ENCODE measurements around the gene FSTL3.

Gene FSTL3

DNA sequence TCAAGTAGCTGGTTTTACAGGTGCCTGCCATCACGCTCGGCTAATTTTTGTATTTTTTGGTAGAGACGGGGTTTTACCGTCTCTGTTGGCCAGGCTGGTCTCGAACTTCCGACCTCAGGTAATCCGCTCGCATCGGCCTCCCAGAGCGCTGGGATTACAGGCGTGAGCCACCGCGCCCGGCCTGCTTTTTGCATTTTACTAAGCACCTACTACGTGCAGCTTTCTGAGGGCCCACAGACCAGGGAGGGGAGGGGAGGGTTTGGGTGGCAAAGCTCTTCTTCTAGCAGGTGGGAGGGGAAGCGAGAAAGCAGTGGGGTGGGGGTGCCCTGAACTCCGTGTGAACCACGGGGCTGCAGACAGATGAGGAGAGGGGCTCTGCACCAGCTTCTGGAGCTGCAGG, 47.5 kb downstream of the FSTL3 start:
- H3K9ac ChIP-seq (ENCODE audit: low read length) = no peak overlapping the region
- H3K4me3 ChIP-seq (ENCODE audit: low read length) = no peak overlapping the region
- no peak overlapping the region for H2AFZ ChIP-seq (ENCODE audit: low read length)

GRCh38 chr19:725461-726089, 49.4 kb downstream of the FSTL3 start:
- H3K4me2 ChIP-seq (ENCODE audit: low read depth, low read length) = no peak overlapping the region
- peaks cover 88% of the 10 kb centered on the region for H3K27me3 ChIP-seq (replicated peaks; ENCODE audit: insufficient read depth, low read length)
- H3K4me3 ChIP-seq (ENCODE audit: low read length) = no peak overlapping the region
- no peaks in the 10 kb centered on the region for H3K9me2 ChIP-seq (replicated peaks; ENCODE audit: insufficient read depth, low read length)
- H3F3A ChIP-seq (ENCODE audit: insufficient read depth, low read length) = no peaks in the 10 kb centered on the region
- H3K9me3 ChIP-seq (replicated peaks; ENCODE audit: insufficient read depth, low read length) = no peaks in the 10 kb centered on the region
- TF ChIP-seq EZH2phosphoT487 (IDR thresholded peaks at IDR 0.05; ENCODE audit: low read length) = no peak
- TF ChIP-seq, protein P1, sequence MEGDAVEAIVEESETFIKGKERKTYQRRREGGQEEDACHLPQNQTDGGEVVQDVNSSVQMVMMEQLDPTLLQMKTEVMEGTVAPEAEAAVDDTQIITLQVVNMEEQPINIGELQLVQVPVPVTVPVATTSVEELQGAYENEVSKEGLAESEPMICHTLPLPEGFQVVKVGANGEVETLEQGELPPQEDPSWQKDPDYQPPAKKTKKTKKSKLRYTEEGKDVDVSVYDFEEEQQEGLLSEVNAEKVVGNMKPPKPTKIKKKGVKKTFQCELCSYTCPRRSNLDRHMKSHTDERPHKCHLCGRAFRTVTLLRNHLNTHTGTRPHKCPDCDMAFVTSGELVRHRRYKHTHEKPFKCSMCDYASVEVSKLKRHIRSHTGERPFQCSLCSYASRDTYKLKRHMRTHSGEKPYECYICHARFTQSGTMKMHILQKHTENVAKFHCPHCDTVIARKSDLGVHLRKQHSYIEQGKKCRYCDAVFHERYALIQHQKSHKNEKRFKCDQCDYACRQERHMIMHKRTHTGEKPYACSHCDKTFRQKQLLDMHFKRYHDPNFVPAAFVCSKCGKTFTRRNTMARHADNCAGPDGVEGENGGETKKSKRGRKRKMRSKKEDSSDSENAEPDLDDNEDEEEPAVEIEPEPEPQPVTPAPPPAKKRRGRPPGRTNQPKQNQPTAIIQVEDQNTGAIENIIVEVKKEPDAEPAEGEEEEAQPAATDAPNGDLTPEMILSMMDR (IDR thresholded peaks at IDR 0.05; ENCODE audit: low read length) = no peak
- TF ChIP-seq EZH2 (optimal IDR thresholded peaks at IDR 0.05; ENCODE audit: low read depth, low read length) = no peak
- no peaks in the 10 kb centered on the region for H4K20me1 ChIP-seq (ENCODE audit: insufficient read depth, low read length)
- no peaks in the 10 kb centered on the region for H3K4me1 ChIP-seq (ENCODE audit: low read length)
- no peaks in the 10 kb centered on the region for H3K36me3 ChIP-seq (replicated peaks; ENCODE audit: insufficient read depth, low read length)
- no peak overlapping the region for H3K27ac ChIP-seq (ENCODE audit: low read length)
- no peak overlapping the region for H2AFZ ChIP-seq (ENCODE audit: low read length)
- DNase-seq = no peak
- no peak overlapping the region for H3K9ac ChIP-seq (ENCODE audit: low read length)
- H3K79me2 ChIP-seq (ENCODE audit: low read length) = no peaks in the 10 kb centered on the region

More for the DNA sequence above, 47.5 kb downstream of the FSTL3 start:
- no peaks in the 10 kb centered on the region for H3K79me2 ChIP-seq (ENCODE audit: low read length)
- H3K27ac ChIP-seq (ENCODE audit: low read length) = no peak overlapping the region
- no peaks in the 10 kb centered on the region for H3F3A ChIP-seq (ENCODE audit: insufficient read depth, low read length)
- H3K27me3 ChIP-seq (replicated peaks; ENCODE audit: insufficient read depth, low read length) = peaks cover 90% of the 10 kb centered on the region
- TF ChIP-seq, protein P1 (IDR thresholded peaks at IDR 0.05; ENCODE audit: low read length) = no peak
- H3K9me2 ChIP-seq (replicated peaks; ENCODE audit: insufficient read depth, low read length) = no peaks in the 10 kb centered on the region
- no peaks in the 10 kb centered on the region for H3K4me1 ChIP-seq (ENCODE audit: low read length)
- no peaks in the 10 kb centered on the region for H3K9me3 ChIP-seq (replicated peaks; ENCODE audit: insufficient read depth, low read length)
- H4K20me1 ChIP-seq (ENCODE audit: insufficient read depth, low read length) = no peaks in the 10 kb centered on the region
- no peak overlapping the region for H3K4me2 ChIP-seq (ENCODE audit: low read depth, low read length)
- DNase-seq = no peak
- H3K36me3 ChIP-seq (replicated peaks; ENCODE audit: insufficient read depth, low read length) = no peaks in the 10 kb centered on the region

GRCh38 chr19:726993-727956, 51.1 kb downstream of the FSTL3 start:
- Histone ChIP-seq H2AFZ (ENCODE audit: low read length) (no peak overlapping the region), H3K4me2 (ENCODE audit: low read depth, low read length) (no peak overlapping the region), H3K27ac (ENCODE audit: low read length) (no peak overlapping the region), H3K9me3 (replicated peaks; ENCODE audit: insufficient read depth, low read length) (no peaks in the 10 kb centered on the region), H3K9me2 (replicated peaks; ENCODE audit: insufficient read depth, low read length) (no peaks in the 10 kb centered on the region), H3K4me1 (ENCODE audit: low read length) (no peaks in the 10 kb centered on the region), H3F3A (ENCODE audit: insufficient read depth, low read length) (no peaks in the 10 kb centered on the region), H3K4me3 (ENCODE audit: low read length) (no peak overlapping the region), H4K20me1 (ENCODE audit: insufficient read depth, low read length) (no peaks in the 10 kb centered on the region), H3K36me3 (replicated peaks; ENCODE audit: insufficient read depth, low read length) (no peaks in the 10 kb centered on the region), H3K9ac (ENCODE audit: low read length) (no peak overlapping the region), H3K27me3 (replicated peaks; ENCODE audit: insufficient read depth, low read length) (peaks cover 89% of the 10 kb centered on the region), H3K79me2 (ENCODE audit: low read length) (no peaks in the 10 kb centered on the region)
- no peak for TF ChIP-seq EZH2phosphoT487 (IDR thresholded peaks at IDR 0.05; ENCODE audit: low read length)
- no peak for TF ChIP-seq EZH2 (optimal IDR thresholded peaks at IDR 0.05; ENCODE audit: low read depth, low read length)
- TF ChIP-seq, protein P1 (IDR thresholded peaks at IDR 0.05; ENCODE audit: low read length) = no peak
- DNase-seq = no peak

All from MM.1S (cell line).